HepG2 (cell line): ENCODE results near the gene GABRB3. TPM values are rescaled to one million over a fixed set of nuclear protein-coding genes. Genes with fewer than 3 reads are reported as not detected.

ENCODE experiments used
- ATAC-seq: fragments of 200-7000 bp; cut with Tn5 transposase; 3 replicates; pipeline ENCODE4 v1.9.1; 2020; ENCODE audit warnings: mild to moderate bottlenecking, moderate library complexity
- BruUV-seq: library from RNA; stranded (reverse); fragments of 400-500 nt; replicated peaks from 2 replicates; lab custom pipeline; 2021; lab: Mats Ljungman, UMichigan
- CTCF ChIA-PET: fragments of 300-600 bp; formaldehyde crosslinking; extraction: SDS; loops from one replicate; lab custom pipeline; 2021; ENCODE audit warnings: low total read pairs, inconsistent platforms, low intra/inter-chr PET ratio; lab: Yijun Ruan, JAX
- POLR2A ChIA-PET: fragments of 350-600 bp; sonication (Branson Sonifier 250); formaldehyde crosslinking; loops from one replicate; lab custom pipeline; 2020; ENCODE audit warnings: antibody characterized with exemption, inconsistent platforms; lab: Yijun Ruan, JAX
- DNase-seq: peaks from one replicate; pipeline ENCODE4 v3.0.0-alpha.2; 2015; ENCODE audit warnings: low spot score
- FAIRE-seq: peaks from 3 replicates; lab custom pipeline; 2011; peaks lifted over from hg19 to GRCh38; lab: Jason Lieb, UNC
- H2AFZ ChIP-seq: one replicate; pipeline ENCODE4 v1.6.1; 2011; ENCODE audit warnings: low read length, inconsistent platforms
- H3K27ac ChIP-seq: fragments of 300-600 bp; 3 replicates; pipeline ENCODE4 v1.8.0; 2011; ENCODE audit warnings: mixed run types, mild to moderate bottlenecking, mixed read lengths, low read length, inconsistent platforms; ENCODE audit not compliant: insufficient read depth; ENCODE audit errors: extremely low read length
- H3K27me3 ChIP-seq, 2 experiments: fragments of 200-600 bp in 1 of 2; 2 replicates in 1 of 2; 3 replicates in 1 of 2; pipeline versions ENCODE4 v1.6.0 to v1.8.0; 2011; ENCODE audit warnings: low read length in 2 of 2, mild to moderate bottlenecking in 2 of 2, moderate library complexity in 2 of 2, inconsistent platforms in 1 of 2; ENCODE audit not compliant: insufficient read depth in 2 of 2, control insufficient read depth in 1 of 2
- H3K36me3 ChIP-seq, 2 experiments: fragments of 200-600 bp in 1 of 2; replicated peaks in 1 of 2; 2 replicates in 1 of 2; 3 replicates in 1 of 2; pipeline versions ENCODE4 v1.5.1 to v1.8.0; 2011; ENCODE audit warnings: low read length in 2 of 2, inconsistent platforms in 1 of 2; ENCODE audit not compliant: insufficient read depth in 2 of 2, control insufficient read depth in 1 of 2
- H3K4me1 ChIP-seq: 2 replicates; pipeline ENCODE4 v1.5.1; 2012; ENCODE audit warnings: low read length, inconsistent platforms; ENCODE audit not compliant: insufficient read depth
- H3K4me2 ChIP-seq: 2 replicates; pipeline ENCODE4 v1.6.0; 2011; ENCODE audit warnings: low read depth, low read length, inconsistent platforms
- H3K4me3 ChIP-seq, 3 experiments: fragments of 200-600 bp in 1 of 3; sonication (generic), shearing (Covaris generic) in 1 of 3; replicated peaks in 1 of 3; 2 replicates each; pipeline ENCODE4 v1.5.1; 2011 to 2016; ENCODE audit warnings: low read length in 3 of 3, inconsistent platforms in 2 of 3, low read depth in 2 of 3, mild to moderate bottlenecking in 2 of 3, control low read depth in 1 of 3, mixed read lengths in 1 of 3; ENCODE audit not compliant: insufficient read depth in 1 of 3
- H3K79me2 ChIP-seq: one replicate; pipeline ENCODE4 v1.6.1; 2011; ENCODE audit warnings: low read length, inconsistent platforms; ENCODE audit not compliant: insufficient read depth
- H3K9ac ChIP-seq: 2 replicates; pipeline ENCODE4 v1.6.0; 2011; ENCODE audit warnings: mild to moderate bottlenecking, low read depth, low read length, inconsistent platforms; ENCODE audit not compliant: insufficient read depth
- H3K9me3 ChIP-seq: 2 replicates; pipeline ENCODE4 v1.5.1; 2012; ENCODE audit warnings: mild to moderate bottlenecking, low read length
- H4K20me1 ChIP-seq: 2 replicates; pipeline ENCODE4 v1.6.0; 2011; ENCODE audit warnings: inconsistent platforms, mild to moderate bottlenecking, low read length, moderate library complexity; ENCODE audit not compliant: insufficient read depth
- BRD4 ChIP-seq: sonication (generic); formaldehyde crosslinking; IDR thresholded peaks from 2 replicates; pipeline ENCODE4 v1.4.0; 2020; ENCODE audit warnings: missing genetic modification reagents
- CERS6 ChIP-seq: sonication (generic); formaldehyde crosslinking; IDR thresholded peaks from 2 replicates; pipeline ENCODE4 v1.5.0; 2020; ENCODE audit warnings: missing genetic modification reagents
- FOXA1 ChIP-seq, 2 experiments: fragments of 450-650 bp in 1 of 2; sonication (generic) in 1 of 2; formaldehyde crosslinking in 1 of 2; IDR thresholded peaks; 2 replicates each; pipeline versions ENCODE4 v1.4.0 to v1.6.1; 2016 to 2020; ENCODE audit warnings: missing genetic modification reagents in 1 of 2
- KMT2A ChIP-seq: sonication (generic); formaldehyde crosslinking; IDR thresholded peaks from 2 replicates; pipeline ENCODE4 v1.4.0; 2020; ENCODE audit warnings: missing genetic modification reagents
- MTF1 ChIP-seq: sonication (generic); formaldehyde crosslinking; IDR thresholded peaks from 2 replicates; pipeline ENCODE4 v1.5.0; 2020; ENCODE audit warnings: missing genetic modification reagents
- MYC ChIP-seq: sonication (generic); formaldehyde crosslinking; IDR thresholded peaks from 2 replicates; pipeline ENCODE4 v1.9.0; 2021; ENCODE audit warnings: missing genetic modification reagents, borderline replicate concordance
- SKIL ChIP-seq: sonication (generic); formaldehyde crosslinking; IDR thresholded peaks from 2 replicates; pipeline ENCODE4 v1.8.0; 2022; ENCODE audit warnings: missing genetic modification reagents, mild to moderate bottlenecking, moderate library complexity, borderline replicate concordance
- ZFP36L2 ChIP-seq: sonication (generic); formaldehyde crosslinking; IDR thresholded peaks from 2 replicates; pipeline ENCODE4 v1.4.0; 2020; ENCODE audit warnings: missing genetic modification reagents
- ZNF232 ChIP-seq: sonication (generic); formaldehyde crosslinking; IDR thresholded peaks from 2 replicates; pipeline ENCODE4 v1.4.0; 2020; ENCODE audit warnings: missing genetic modification reagents, borderline replicate concordance
- ZNF556 ChIP-seq: sonication (generic); formaldehyde crosslinking; IDR thresholded peaks from 2 replicates; pipeline ENCODE4 v1.4.0; 2020; ENCODE audit warnings: mild to moderate bottlenecking, missing genetic modification reagents, borderline replicate concordance
- ZSCAN30 ChIP-seq: sonication (generic); formaldehyde crosslinking; IDR thresholded peaks from 2 replicates; pipeline ENCODE4 v1.5.0; 2020; ENCODE audit warnings: mild to moderate bottlenecking, missing genetic modification reagents
- WGBS: methylation state at CpG from one replicate; pipeline ENCODE4 v1.1.6; 2017; ENCODE audit warnings: low lambda C conversion rate; 5-methylcytosine and 5-hydroxymethylcytosine counted together
- in situ Hi-C: cut with HindIII; loops from 2 replicates; pipeline ENCODE4 v1.10.0; 2017; ENCODE audit warnings: low pct_unique_long_range_greater_than_20kb; ENCODE audit not compliant: extremely low pct_ligation_motif_present
- intact Hi-C: fragments of 100-400 bp; cut with micrococcal nuclease; formaldehyde crosslinking; loops from one replicate; pipeline ENCODE4 v1.10.0; 2022; ENCODE audit not compliant: unreplicated experiment
- polyA plus RNA-seq, 8 experiments: library from polyadenylated mRNA; depleted of rRNA in 3 of 8; stranded (reverse) in 7 of 8; unstranded in 1 of 8; fragments of >200 nt; fragmentation: Illumina TruSeq in 4 of 8; extraction: Trizol in 4 of 8; gene quantifications; 2 replicates each; pipeline versions ENCODE4 v1.2.1 to v1.2.3, GENCODE V29; 2011 to 2016; ENCODE audit warnings: low read depth in 4 of 8, missing spikeins in 1 of 8, mixed read lengths in 1 of 8; ENCODE audit not compliant: insufficient read depth in 1 of 8
- total RNA-seq, 5 experiments: library from RNA; depleted of rRNA; stranded (reverse); fragments of >200 nt; fragmentation: Illumina TruSeq; extraction: Trizol; gene quantifications; 2 replicates each; pipeline ENCODE4 v1.2.3, GENCODE V29; 2016; ENCODE audit warnings: low read depth in 1 of 5

Gene GABRB3
- total and polyA plus RNA-seq, 2 of the 13 experiments (the other 11 are each of a cell fraction or from before 2014, with no cell fraction given), result not detected

GRCh38 chr15:26738996-26739395, 33.9 kb downstream of the GABRB3 start:
- no peaks in the 10 kb centered on the region for H3K36me3 ChIP-seq
- H3K27ac ChIP-seq, result no peak overlapping the region
- H2AFZ ChIP-seq, result no peak overlapping the region
- H3K27me3 ChIP-seq, result no peaks in the 10 kb centered on the region
- ChIA-PET POLR2A (no interaction called here), CTCF (no interaction called here)
- WGBS, result 7% methylated on average over 8 of the region's 9 CpGs
- H3K79me2 ChIP-seq, result no peaks in the 10 kb centered on the region
- no peak overlapping the region for H3K9ac ChIP-seq
- ATAC-seq (no peak), FAIRE-seq (no peak), DNase-seq (no peak)
- H3K4me2 ChIP-seq, result no peak overlapping the region
- H3K4me1 ChIP-seq, result no peaks in the 10 kb centered on the region
- peaks cover 66% of the 10 kb centered on the region for H3K9me3 ChIP-seq
- in situ Hi-C loops, result no loop called here
- H3K4me3 ChIP-seq, result no peak overlapping the region
- intact Hi-C loops, result no loop called here
- TF ChIP-seq ZNF232 (CRISPR knock-in tag), result no peak
- TF ChIP-seq CERS6 (CRISPR knock-in tag), result no peak
- no peak for TF ChIP-seq MYC (CRISPR knock-in tag)
- no peak for TF ChIP-seq MTF1 (CRISPR knock-in tag)
- no peak for TF ChIP-seq KMT2A (CRISPR knock-in tag)
- TF ChIP-seq SKIL (CRISPR knock-in tag), result no peak
- no peak for TF ChIP-seq FOXA1 (IDR thresholded peaks at IDR 0.05)
- TF ChIP-seq FOXA1 (CRISPR knock-in tag; IDR thresholded peaks at IDR 0.05), result no peak
- TF ChIP-seq ZFP36L2 (CRISPR knock-in tag), result no peak
- TF ChIP-seq ZNF556 (CRISPR knock-in tag), result no peak
- TF ChIP-seq BRD4 (CRISPR knock-in tag), result no peak
- TF ChIP-seq ZSCAN30 (CRISPR knock-in tag), result no peak
- no TSS peak for BruUV-seq
- H4K20me1 ChIP-seq, result no peaks in the 10 kb centered on the region
